ENCODE data around the gene MAP7D1. TPM values are rescaled to one million over a fixed set of nuclear protein-coding genes. Genes with fewer than 3 reads are reported as not detected.

The MAP7D1 gene
- total and polyA plus RNA-seq, 10 of the 15 experiments (the other 5 are each of a cell fraction or from before 2014, with no cell fraction given): 4.4 to 97.6 (median 24.2) TPM

DNA sequence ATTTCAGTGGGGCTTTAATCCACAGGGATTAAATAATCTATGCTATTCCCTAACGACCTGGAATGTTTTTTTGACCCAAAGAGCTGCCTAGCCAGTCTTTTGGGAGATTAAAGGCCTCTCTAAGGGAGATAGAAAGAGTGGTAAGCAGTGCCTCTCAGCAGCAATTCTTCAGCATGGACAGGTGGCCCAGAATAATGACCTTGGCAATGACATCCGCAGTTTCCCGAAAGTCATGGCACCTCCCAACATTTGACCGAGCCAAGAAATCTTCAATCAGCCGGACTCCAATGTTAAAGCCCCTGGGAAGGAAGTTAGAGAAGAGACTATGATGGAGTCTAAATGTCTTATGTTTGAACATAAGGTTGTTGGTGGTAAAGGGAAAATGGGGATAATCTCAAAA, 16.4 kb upstream of the MAP7D1 start (continued):
- TF ChIP-seq, protein P1, sequence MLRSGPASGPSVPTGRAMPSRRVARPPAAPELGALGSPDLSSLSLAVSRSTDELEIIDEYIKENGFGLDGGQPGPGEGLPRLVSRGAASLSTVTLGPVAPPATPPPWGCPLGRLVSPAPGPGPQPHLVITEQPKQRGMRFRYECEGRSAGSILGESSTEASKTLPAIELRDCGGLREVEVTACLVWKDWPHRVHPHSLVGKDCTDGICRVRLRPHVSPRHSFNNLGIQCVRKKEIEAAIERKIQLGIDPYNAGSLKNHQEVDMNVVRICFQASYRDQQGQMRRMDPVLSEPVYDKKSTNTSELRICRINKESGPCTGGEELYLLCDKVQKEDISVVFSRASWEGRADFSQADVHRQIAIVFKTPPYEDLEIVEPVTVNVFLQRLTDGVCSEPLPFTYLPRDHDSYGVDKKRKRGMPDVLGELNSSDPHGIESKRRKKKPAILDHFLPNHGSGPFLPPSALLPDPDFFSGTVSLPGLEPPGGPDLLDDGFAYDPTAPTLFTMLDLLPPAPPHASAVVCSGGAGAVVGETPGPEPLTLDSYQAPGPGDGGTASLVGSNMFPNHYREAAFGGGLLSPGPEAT (IDR thresholded peaks at IDR 0.05; ENCODE audit: low read depth): no peak
- TF ChIP-seq, protein P2, sequence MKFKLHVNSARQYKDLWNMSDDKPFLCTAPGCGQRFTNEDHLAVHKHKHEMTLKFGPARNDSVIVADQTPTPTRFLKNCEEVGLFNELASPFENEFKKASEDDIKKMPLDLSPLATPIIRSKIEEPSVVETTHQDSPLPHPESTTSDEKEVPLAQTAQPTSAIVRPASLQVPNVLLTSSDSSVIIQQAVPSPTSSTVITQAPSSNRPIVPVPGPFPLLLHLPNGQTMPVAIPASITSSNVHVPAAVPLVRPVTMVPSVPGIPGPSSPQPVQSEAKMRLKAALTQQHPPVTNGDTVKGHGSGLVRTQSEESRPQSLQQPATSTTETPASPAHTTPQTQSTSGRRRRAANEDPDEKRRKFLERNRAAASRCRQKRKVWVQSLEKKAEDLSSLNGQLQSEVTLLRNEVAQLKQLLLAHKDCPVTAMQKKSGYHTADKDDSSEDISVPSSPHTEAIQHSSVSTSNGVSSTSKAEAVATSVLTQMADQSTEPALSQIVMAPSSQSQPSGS (IDR thresholded peaks at IDR 0.05; ENCODE audit: low read length): no peak
- no peak for TF ChIP-seq ZZZ3 (IDR thresholded peaks at IDR 0.05; ENCODE audit: control insufficient read depth, insufficient read length, low read depth)
- no peak for TF ChIP-seq GATAD2B (conservative IDR thresholded peaks at IDR 0.05; ENCODE audit: low read depth)
- TF ChIP-seq EP300 (IDR thresholded peaks at IDR 0.05; ENCODE audit: borderline replicate concordance in 1 of 2, control insufficient read depth in 1 of 2, low read depth in 2 of 2, low read length in 2 of 2): no peak
- TF ChIP-seq, protein P3, sequence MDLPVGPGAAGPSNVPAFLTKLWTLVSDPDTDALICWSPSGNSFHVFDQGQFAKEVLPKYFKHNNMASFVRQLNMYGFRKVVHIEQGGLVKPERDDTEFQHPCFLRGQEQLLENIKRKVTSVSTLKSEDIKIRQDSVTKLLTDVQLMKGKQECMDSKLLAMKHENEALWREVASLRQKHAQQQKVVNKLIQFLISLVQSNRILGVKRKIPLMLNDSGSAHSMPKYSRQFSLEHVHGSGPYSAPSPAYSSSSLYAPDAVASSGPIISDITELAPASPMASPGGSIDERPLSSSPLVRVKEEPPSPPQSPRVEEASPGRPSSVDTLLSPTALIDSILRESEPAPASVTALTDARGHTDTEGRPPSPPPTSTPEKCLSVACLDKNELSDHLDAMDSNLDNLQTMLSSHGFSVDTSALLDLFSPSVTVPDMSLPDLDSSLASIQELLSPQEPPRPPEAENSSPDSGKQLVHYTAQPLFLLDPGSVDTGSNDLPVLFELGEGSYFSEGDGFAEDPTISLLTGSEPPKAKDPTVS (IDR thresholded peaks at IDR 0.05; ENCODE audit: low read depth, low read length): no peak
- no peak for TF ChIP-seq MTA2 (IDR thresholded peaks at IDR 0.05; ENCODE audit: low read depth)
- TF ChIP-seq NFXL1 (IDR thresholded peaks at IDR 0.05; ENCODE audit: borderline replicate concordance): no peak
